Motor neuron (in vitro differentiated cells): ENCODE data around the gene ETV3L. TPM values are rescaled to one million over a fixed set of nuclear protein-coding genes. Genes with fewer than 3 reads are reported as not detected.

Experiments used
- ATAC-seq, 8 experiments: fragments of 200-7000 bp; cut with Tn5 transposase; replicated peaks in 6 of 8; 2 replicates each; pipeline ENCODE4 v1.8.0; 2021; ENCODE audit warnings: mild to moderate bottlenecking in 8 of 8, moderate library complexity in 8 of 8
- H3K27ac ChIP-seq, 2 donors: fragments of 250-450 bp; sonication (Bioruptor Pico); 2 replicates each; pipeline ENCODE4 v1.9.0; 2021; ENCODE audit warnings: antibody characterized with exemption in 2 of 2, mild to moderate bottlenecking in 2 of 2, moderate library complexity in 1 of 2
- H3K4me1 ChIP-seq, 2 donors: fragments of 250-450 bp; sonication (Bioruptor Pico); replicated peaks in 1 of 2; 2 replicates each; pipeline ENCODE4 v1.6.1; 2021; ENCODE audit warnings: antibody characterized with exemption in 2 of 2, mild to moderate bottlenecking in 2 of 2, moderate library complexity in 1 of 2
- H3K4me3 ChIP-seq, 5 donors: fragments of 250-450 bp; sonication (Bioruptor Pico); 2 replicates each; pipeline ENCODE4 v1.9.0; 2021; ENCODE audit warnings: antibody characterized with exemption in 5 of 5, mild to moderate bottlenecking in 5 of 5, moderate library complexity in 4 of 5
- WGBS, 10 experiments: fragments of 450-650 bp; shearing (Covaris generic); methylation state at CpG; one replicate each; pipeline ENCODE4 v1.0.0; 2022; 5-methylcytosine and 5-hydroxymethylcytosine counted together
- in situ Hi-C, 9 experiments: fragments of 400-800 bp; cut with MboI; loops; one replicate each; pipeline ENCODE4 v1.15.0; 2021; ENCODE audit warnings: low sequenced_read_pairs in 9 of 9, low pct_unique_long_range_greater_than_20kb in 2 of 9; ENCODE audit not compliant: unreplicated experiment in 9 of 9
- total RNA-seq, 8 experiments: library from RNA; unstranded; fragments of 300-600 nt; gene quantifications; 2 replicates each; pipeline versions ENCODE4 v1.2.3 to v1.2.4, GENCODE V29; 2022

ETV3L gene
- total RNA-seq, 8 experiments from 2014 or later: 0.05 to 0.47 (median 0.36) TPM; not detected in 3

GRCh38 chr1:157119448-157119847 is 19.8 kb upstream of the ETV3L start:
- Histone ChIP-seq H3K4me3 (no peak overlapping the region), H3K4me1 (peaks cover 15 to 20% of the 10 kb centered on the region in 2 donors), H3K27ac (no peak overlapping the region)
- in situ Hi-C loops: no loop called here
- WGBS, 10 experiments: 60 to 100% (median 87%) methylated on average over 1 to 2 of the region's 2 CpGs; no CpG with 5 or more reads in 2 of the 10 experiments
- no peak for ATAC-seq

DNA sequence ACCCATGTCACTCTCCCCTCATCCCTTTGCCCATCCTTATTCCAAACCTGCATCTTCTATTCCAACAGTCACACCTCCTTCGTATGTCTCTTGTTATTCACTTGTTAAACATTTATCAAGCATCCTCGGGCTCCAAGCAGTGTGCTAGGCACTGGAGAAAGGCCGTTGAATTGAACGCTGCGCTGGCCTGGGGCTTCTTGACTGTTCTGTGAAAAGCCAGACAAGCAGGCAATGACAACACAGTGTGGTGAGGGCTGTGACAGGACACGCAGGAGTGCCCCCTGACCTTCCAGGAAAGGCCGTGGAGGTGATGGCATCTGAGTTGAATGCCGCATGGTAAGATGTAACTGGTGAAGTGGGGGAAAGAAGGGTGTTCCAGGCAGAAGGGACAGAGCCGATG is 19.4 kb upstream of the ETV3L start:
- Histone ChIP-seq H3K4me3 (no peak overlapping the region), H3K27ac (no peak overlapping the region), H3K4me1 (peaks cover 15 to 22% of the 10 kb centered on the region in 2 donors)
- no peak for ATAC-seq
- 59 to 92% (median 69%) methylated on average over 2 to 9 of the region's 9 CpGs; no CpG with 5 or more reads in 3 of the 10 experiments for WGBS, 10 experiments
- in situ Hi-C loops: no loop called here

GRCh38 chr1:157117527-157118057 is 18.0 kb upstream of the ETV3L start:
- in situ Hi-C loops: no loop called here
- no peak for ATAC-seq
- peaks cover 15 to 28% of the 10 kb centered on the region in 2 donors for H3K4me1 ChIP-seq
- no peak overlapping the region for H3K4me3 ChIP-seq
- WGBS, 10 experiments: 0 to 89% (median 60%) methylated on average over 1 to 2 of the region's 4 CpGs; no CpG with 5 or more reads in 4 of the 10 experiments
- H3K27ac ChIP-seq: no peak overlapping the region

DNA sequence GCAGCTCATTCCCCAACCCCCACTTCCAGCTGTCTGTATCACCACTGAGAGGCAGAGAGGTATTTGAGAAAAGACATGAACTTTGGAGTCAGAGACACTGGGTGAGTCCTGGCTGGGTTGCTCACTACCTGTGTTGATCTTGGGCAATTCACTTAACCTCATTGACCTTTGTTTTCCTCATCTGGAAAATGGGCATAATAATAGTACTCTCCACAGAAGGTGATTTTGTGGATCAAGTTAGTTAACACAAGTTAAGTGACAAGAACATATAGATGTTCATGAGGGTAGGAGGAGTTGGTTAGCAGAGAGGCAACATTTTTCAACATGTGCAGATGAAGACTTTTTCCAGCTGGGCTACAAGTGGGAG is 17.1 kb upstream of the ETV3L start:
- in situ Hi-C loops: no loop called here
- no peak overlapping the region for H3K27ac ChIP-seq
- H3K4me1 ChIP-seq: peaks cover 16 to 28% of the 10 kb centered on the region in 2 donors
- no peak overlapping the region for H3K4me3 ChIP-seq
- ATAC-seq: no peak

- in situ Hi-C loops: no loop called here
- peaks cover 22 to 33% of the 10 kb centered on the region in 2 donors for H3K4me1 ChIP-seq
- H3K4me3 ChIP-seq: no peak overlapping the region
- H3K27ac ChIP-seq: peak overlapping the region in 1 of 2 donors; percentile 34
- WGBS, 10 experiments: 20 to 71% (median 61%) methylated on average over 1 to 16 of the region's 16 CpGs; no CpG with 5 or more reads in 1 of the 10 experiments
- ATAC-seq: peak in 3 of 8 experiments; percentile 17 to 56 (median 24)
Measured at GRCh38 chr1:157115851-157116736, 16.5 kb upstream of the ETV3L start.

GRCh38 chr1:157115429-157115838 is 15.8 kb upstream of the ETV3L start:
- ATAC-seq: peak in 5 of 8 experiments; percentile 40 to 77 (median 72)
- Histone ChIP-seq H3K4me1 (peaks cover 23 to 33% of the 10 kb centered on the region in 2 donors), H3K27ac (peak overlapping the region in 1 of 2 donors; percentile 34), H3K4me3 (no peak overlapping the region)
- in situ Hi-C loops: no loop called here
- WGBS, 10 experiments: 20% methylated on average over 1 of the region's 3 CpGs; no CpG with 5 or more reads in 9 of the 10 experiments

DNA sequence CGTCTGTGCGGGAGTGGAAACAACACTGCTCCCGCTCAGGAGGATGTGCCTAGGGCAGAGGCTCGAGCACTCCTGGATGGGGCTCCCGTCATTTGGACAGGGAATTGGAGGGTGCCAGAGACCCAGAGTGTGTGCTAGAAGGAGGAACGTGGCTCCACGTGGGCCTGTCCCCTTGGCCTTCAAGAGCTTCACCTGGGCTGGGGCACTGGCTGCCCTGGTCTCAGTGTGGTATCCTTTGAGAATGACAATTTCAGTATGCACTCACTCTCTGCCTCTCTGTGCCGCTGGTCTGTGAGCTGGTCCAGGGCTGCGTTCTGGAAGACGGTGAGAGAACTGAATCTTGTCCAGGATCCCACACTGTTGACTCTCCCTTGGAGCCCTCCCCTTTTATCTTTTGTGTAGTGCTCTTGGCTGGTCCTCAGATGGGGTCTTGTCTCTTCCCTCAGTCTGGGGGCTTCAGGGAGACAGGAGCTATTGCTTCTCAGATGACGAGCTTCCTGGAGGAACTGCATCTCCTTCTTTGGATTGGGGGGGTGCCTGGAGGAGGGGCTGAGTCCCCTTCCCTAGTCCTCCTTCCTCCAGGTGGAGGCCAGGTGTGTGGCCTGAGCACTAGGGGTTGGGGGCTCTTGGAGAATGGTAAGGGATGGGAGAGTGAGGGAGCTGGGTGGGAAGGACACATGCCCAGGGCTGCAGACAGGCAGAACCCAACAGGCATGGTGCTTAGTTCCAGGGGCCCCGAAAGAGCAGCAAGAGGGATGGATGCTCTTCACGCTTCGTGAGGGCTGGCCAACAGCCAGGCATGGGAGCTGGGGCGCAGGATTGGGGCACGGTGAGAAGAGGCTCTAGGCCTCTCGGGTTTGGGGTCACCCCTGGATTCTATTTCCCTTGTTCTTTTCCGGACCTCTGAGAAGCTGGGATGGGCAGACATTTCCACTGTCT is 14.8 kb upstream of the ETV3L start:
- in situ Hi-C loops: no loop called here
- Histone ChIP-seq H3K4me3 (no peak overlapping the region), H3K4me1 (peaks cover 23 to 33% of the 10 kb centered on the region in 2 donors), H3K27ac (peak overlapping the region in 1 of 2 donors; percentile 48)
- WGBS, 10 experiments: 33 to 87% (median 67%) methylated on average over 1 to 8 of the region's 18 CpGs; no CpG with 5 or more reads in 3 of the 10 experiments
- no peak for ATAC-seq

DNA sequence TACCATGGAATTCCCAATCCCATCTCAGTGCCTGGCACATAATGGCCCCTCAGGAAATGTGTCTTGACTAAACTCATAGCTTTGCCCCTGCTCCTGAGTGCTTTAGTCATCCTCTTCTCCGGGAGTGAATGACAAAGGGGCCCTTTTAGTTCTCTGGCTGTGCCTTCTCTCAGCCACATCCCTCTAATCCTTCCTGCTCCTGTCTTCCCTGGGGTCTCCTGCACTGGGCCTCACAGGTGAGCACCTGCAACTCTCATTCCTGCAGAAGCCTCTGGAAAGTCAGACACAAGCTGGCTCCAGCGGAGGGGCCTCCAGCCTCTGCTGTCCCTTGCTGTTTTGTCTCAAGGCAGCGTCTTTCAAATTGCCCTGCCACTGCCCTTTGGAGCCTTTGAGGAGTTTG is 14.0 kb upstream of the ETV3L start:
- in situ Hi-C loops: no loop called here
- no peak overlapping the region for H3K27ac ChIP-seq
- no peak overlapping the region for H3K4me3 ChIP-seq
- WGBS, 10 experiments: 27 to 83% (median 46%) methylated on average over 1 to 3 of the region's 3 CpGs; no CpG with 5 or more reads in 3 of the 10 experiments
- H3K4me1 ChIP-seq: peaks cover 23 to 33% of the 10 kb centered on the region in 2 donors
- ATAC-seq: no peak

DNA sequence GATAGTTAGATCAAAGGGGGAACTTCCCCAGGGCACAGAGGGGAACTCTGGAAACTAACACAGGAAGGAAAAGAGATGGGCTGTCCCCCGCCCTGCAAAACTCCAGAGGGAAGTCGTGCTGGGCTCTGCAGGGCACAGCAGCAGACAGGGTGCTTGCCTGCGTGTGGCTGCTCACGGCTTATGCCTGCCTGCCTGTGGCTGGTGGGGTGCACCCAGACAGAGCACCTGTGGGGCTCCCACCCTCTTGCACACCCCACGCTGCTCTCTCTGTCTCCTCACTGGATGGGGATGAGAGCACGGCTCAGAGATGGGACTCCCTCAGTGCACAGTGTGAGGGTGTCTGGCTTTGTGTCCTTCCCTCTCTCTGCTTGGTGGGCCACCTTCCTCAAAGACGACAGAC is 13.5 kb upstream of the ETV3L start:
- WGBS, 10 experiments: 40 to 78% (median 68%) methylated on average over 1 to 5 of the region's 7 CpGs; no CpG with 5 or more reads in 6 of the 10 experiments
- H3K27ac ChIP-seq: no peak overlapping the region
- in situ Hi-C loops: no loop called here
- H3K4me3 ChIP-seq: no peak overlapping the region
- H3K4me1 ChIP-seq: peaks cover 23 to 34% of the 10 kb centered on the region in 2 donors
- ATAC-seq: no peak

DNA sequence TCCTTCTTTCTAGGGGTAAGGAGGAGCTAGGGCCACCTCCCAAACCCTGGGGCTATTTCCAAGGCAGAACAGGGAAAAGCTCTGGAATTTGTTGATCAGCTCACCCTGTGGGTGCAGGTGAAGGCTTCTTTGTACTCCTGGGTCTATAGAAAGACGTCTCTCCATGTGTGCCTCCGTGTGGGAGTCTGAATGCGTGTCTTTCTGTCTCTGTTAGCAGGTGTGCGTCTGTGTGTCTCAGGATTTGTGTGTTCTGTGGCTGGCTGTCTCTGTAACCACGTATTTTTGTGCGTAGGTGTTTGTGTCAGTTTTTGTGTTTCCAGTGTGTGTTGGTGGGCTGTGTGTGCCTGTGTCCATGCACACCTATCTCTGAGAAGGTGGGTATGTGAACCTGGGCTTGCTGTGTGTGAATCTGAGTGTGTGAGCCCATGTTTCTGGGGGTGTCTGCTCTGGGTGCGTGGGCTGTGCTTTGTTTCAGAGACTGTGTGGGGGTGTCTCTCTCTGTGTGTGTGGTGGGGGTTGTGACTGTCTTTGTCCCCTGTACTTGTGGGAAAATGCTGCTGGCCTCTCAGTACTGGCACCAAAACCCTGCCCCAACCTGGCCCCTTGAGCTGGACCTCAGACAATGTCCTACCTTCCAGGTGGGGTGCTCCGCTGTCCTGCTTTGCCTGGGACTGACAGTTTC is 12.7 kb upstream of the ETV3L start:
- in situ Hi-C loops: no loop called here
- 0 to 100% (median 63%) methylated on average over 1 to 6 of the region's 8 CpGs; no CpG with 5 or more reads in 3 of the 10 experiments for WGBS, 10 experiments
- no peak for ATAC-seq
- Histone ChIP-seq H3K27ac (no peak overlapping the region), H3K4me3 (no peak overlapping the region), H3K4me1 (peaks cover 23 to 40% of the 10 kb centered on the region in 2 donors)

DNA sequence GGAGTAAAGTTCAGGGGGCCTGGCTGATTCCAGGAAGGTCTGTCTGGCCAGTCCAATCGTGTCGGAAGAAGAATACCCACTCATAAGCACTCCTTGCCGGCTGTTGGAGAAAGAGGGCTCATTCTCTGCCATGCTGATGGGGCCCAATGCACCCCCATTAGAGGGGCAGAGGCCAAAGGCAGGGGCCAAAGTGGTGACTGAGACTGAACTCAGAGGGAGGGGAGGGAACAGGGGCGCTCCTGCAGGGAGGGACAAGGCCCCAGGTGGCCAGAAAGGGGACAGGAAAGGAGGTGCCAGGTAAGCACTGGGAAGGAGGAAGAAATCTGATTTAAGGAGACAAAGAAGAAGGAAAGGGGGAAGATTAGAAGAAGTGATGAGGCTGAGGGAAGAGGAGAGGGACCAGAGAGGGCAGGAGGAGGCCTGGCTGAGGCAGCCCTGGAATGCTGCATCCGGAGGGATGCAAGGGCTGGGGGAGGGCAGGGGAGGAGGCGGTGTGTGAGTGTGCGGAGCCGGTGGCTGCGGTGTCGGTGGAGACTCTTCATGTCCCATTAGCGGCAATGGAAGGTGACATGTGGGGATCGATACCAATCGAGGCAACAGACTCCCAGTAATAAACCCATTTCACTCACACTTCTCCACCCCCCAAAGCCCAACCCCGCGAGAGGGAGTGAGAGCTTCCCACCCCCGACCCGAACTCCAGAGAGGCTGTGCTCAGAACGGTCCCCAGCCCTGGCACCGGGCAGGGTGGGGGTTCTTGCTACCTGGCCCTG is 12.0 kb upstream of the ETV3L start:
- no peak overlapping the region for H3K4me3 ChIP-seq
- no peak overlapping the region for H3K27ac ChIP-seq
- in situ Hi-C loops: no loop called here
- H3K4me1 ChIP-seq: peaks cover 23 to 40% of the 10 kb centered on the region in 2 donors
- ATAC-seq: peak in 2 of 8 experiments; percentile 31 to 33
- WGBS, 10 experiments: 40 to 100% (median 66%) methylated on average over 1 to 7 of the region's 19 CpGs; no CpG with 5 or more reads in 6 of the 10 experiments

GRCh38 chr1:157110686-157111085 is 11.1 kb upstream of the ETV3L start:
- WGBS, 10 experiments: 50 to 100% (median 96%) methylated on average over 1 to 3 of the region's 3 CpGs; no CpG with 5 or more reads in 4 of the 10 experiments
- no peak for ATAC-seq
- H3K4me3 ChIP-seq: no peak overlapping the region
- no peak overlapping the region for H3K27ac ChIP-seq
- in situ Hi-C loops: no loop called here
- peaks cover 20 to 38% of the 10 kb centered on the region in 2 donors for H3K4me1 ChIP-seq
